Mesothelial cell of epicardium (in vitro differentiated cells): Measurements from ENCODE around the gene SLC12A2. TPM values are rescaled to one million over a fixed set of nuclear protein-coding genes. Genes with fewer than 3 reads are reported as not detected.

ENCODE experiments used
- DNase-seq, 2 experiments: peaks; one replicate each; pipeline ENCODE4 v3.0.0; 2021; ENCODE audit warnings: low spot score in 2 of 2; ENCODE audit not compliant: unreplicated experiment in 2 of 2
- H3K27ac Mint-ChIP-seq: 2 replicates; pipeline ENCODE4 v1.8.0; 2021; ENCODE audit warnings: mixed read lengths
- H3K27me3 Mint-ChIP-seq: 2 replicates; pipeline ENCODE4 v1.8.0; 2021; ENCODE audit warnings: low read depth, mixed read lengths
- H3K36me3 Mint-ChIP-seq: 2 replicates; pipeline ENCODE4 v1.8.0; 2021; ENCODE audit warnings: mixed read lengths
- H3K4me1 Mint-ChIP-seq: 2 replicates; pipeline ENCODE4 v1.8.0; 2021; ENCODE audit warnings: mixed read lengths
- H3K4me3 Mint-ChIP-seq: 2 replicates; pipeline ENCODE4 v1.8.0; 2021; ENCODE audit warnings: mild to moderate bottlenecking, moderate library complexity, mixed read lengths
- H3K9me3 Mint-ChIP-seq: 2 replicates; pipeline ENCODE4 v1.8.0; 2021; ENCODE audit warnings: mixed read lengths
- total RNA-seq: library from RNA; stranded (reverse); gene quantifications from 3 replicates; pipeline ENCODE4 v1.2.1, GENCODE V29; 2021
- TF ChIP-seq, protein P1 (sequence below): fragments of 200-600 bp; sonication (generic); IDR thresholded peaks from one replicate; pipeline ENCODE4 v1.5.0; 2021; ENCODE audit warnings: antibody characterized with exemption; ENCODE audit not compliant: unreplicated experiment

SLC12A2 gene
- total RNA-seq = 24.0 to 27.0 TPM (median 24.6 TPM) in 3 replicates

- no peaks in the 10 kb centered on the region for H3K36me3 Mint-ChIP-seq
- peak within 1 kb of the TSS; percentile 94 for H3K27ac Mint-ChIP-seq
- no peaks in the 10 kb centered on the region for H3K27me3 Mint-ChIP-seq
- peak; percentile 83 to 85 for DNase-seq
- TF ChIP-seq, protein P1, sequence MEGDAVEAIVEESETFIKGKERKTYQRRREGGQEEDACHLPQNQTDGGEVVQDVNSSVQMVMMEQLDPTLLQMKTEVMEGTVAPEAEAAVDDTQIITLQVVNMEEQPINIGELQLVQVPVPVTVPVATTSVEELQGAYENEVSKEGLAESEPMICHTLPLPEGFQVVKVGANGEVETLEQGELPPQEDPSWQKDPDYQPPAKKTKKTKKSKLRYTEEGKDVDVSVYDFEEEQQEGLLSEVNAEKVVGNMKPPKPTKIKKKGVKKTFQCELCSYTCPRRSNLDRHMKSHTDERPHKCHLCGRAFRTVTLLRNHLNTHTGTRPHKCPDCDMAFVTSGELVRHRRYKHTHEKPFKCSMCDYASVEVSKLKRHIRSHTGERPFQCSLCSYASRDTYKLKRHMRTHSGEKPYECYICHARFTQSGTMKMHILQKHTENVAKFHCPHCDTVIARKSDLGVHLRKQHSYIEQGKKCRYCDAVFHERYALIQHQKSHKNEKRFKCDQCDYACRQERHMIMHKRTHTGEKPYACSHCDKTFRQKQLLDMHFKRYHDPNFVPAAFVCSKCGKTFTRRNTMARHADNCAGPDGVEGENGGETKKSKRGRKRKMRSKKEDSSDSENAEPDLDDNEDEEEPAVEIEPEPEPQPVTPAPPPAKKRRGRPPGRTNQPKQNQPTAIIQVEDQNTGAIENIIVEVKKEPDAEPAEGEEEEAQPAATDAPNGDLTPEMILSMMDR = no peak
- H3K9me3 Mint-ChIP-seq = no peaks in the 10 kb centered on the region
- peaks cover 46% of the 10 kb centered on the region for H3K4me1 Mint-ChIP-seq
- H3K4me3 Mint-ChIP-seq = peak within 1 kb of the TSS; percentile 82
Observed at GRCh38 chr5:128083033-128083810, at the start of gene SLC12A2. Gene SLC12A2 (plus strand): TSS chr5:128083766. CDS start chr5:128083955, 189 bp downstream.

DNA sequence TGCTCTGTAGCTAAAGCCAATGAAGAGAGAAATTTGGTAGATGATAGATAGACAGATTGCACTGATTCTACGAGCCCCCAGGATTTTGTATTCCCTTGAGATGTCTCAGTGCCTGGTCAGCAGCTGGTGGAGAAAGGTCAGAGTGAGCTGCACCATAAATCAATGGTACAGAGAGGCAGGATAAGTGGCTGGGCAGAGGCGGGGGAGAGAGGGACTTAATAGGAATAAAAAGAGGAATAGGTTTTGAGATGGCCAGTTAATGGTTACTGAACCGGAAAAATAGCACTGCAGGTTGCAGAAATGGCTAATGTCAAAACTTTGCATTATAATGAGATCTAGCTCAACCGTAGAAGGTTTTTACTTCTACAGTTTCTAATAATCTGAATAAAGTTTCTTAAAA, 47.9 kb upstream of the SLC12A2 start:
- Mint-ChIP-seq H3K27ac (no peak overlapping the region), H3K36me3 (peaks cover 27% of the 10 kb centered on the region), H3K27me3 (no peaks in the 10 kb centered on the region), H3K4me1 (peaks cover 32% of the 10 kb centered on the region), H3K4me3 (no peak overlapping the region), H3K9me3 (peaks cover 30% of the 10 kb centered on the region)
- no peak for DNase-seq
- TF ChIP-seq, protein P1 = no peak

- TF ChIP-seq, protein P1 = no peak
- DNase-seq = no peak
- H3K27me3 Mint-ChIP-seq = no peaks in the 10 kb centered on the region
- peaks cover 24% of the 10 kb centered on the region for H3K9me3 Mint-ChIP-seq
- H3K36me3 Mint-ChIP-seq = peaks cover 20% of the 10 kb centered on the region
- peak overlapping the region; percentile 66 for H3K27ac Mint-ChIP-seq
- no peak overlapping the region for H3K4me3 Mint-ChIP-seq
- H3K4me1 Mint-ChIP-seq = peaks cover 32% of the 10 kb centered on the region
Observed at GRCh38 chr5:128036950-128037349, 46.6 kb upstream of the SLC12A2 start.

- Mint-ChIP-seq H3K27ac (no peak overlapping the region), H3K4me1 (peaks cover 32% of the 10 kb centered on the region), H3K36me3 (peaks cover 10% of the 10 kb centered on the region), H3K9me3 (peaks cover 11% of the 10 kb centered on the region), H3K4me3 (no peak overlapping the region), H3K27me3 (no peaks in the 10 kb centered on the region)
- TF ChIP-seq, protein P1 = no peak
- no peak for DNase-seq
Observed at GRCh38 chr5:128038643-128039042, 44.9 kb upstream of the SLC12A2 start.

DNA sequence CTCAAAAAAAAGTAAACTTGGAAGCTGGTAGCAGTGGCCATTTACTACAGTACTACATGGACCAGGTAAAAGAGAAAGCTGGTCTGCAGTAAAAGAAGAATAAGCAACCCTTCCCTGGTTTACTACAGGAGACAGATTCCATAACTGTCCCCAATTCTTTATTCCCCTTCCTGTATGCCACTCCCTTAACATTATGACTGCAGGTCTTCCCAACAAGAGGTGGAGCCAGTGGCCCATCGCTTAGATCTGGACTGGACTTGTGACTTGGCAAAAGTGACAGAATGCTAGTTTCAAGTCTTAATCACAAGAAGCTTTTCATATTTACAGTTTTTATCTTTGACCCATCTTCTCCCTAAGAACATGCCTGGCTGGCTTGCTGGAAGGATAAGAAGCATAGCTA, 42.6 kb upstream of the SLC12A2 start:
- H3K9me3 Mint-ChIP-seq = peaks cover 6% of the 10 kb centered on the region
- H3K27ac Mint-ChIP-seq = no peak overlapping the region
- DNase-seq = no peak
- no peaks in the 10 kb centered on the region for H3K27me3 Mint-ChIP-seq
- H3K36me3 Mint-ChIP-seq = peaks cover 6% of the 10 kb centered on the region
- TF ChIP-seq, protein P1 = no peak
- H3K4me1 Mint-ChIP-seq = peaks cover 20% of the 10 kb centered on the region
- no peak overlapping the region for H3K4me3 Mint-ChIP-seq
